WTC11 (cell line): Measurements from ENCODE around the gene RBP3. TPM values are rescaled to one million over a fixed set of nuclear protein-coding genes. Genes with fewer than 3 reads are reported as not detected.

ENCODE experiments used
- ATAC-seq: fragments of 200-7000 bp; cut with Tn5 transposase; 2 replicates; pipeline ENCODE4 v1.10.0; 2021; ENCODE audit warnings: mild to moderate bottlenecking, moderate library complexity
- CTCF ChIA-PET: fragments of 300-600 bp; sonication (Branson Sonifier 250); formaldehyde crosslinking; loops from one replicate; lab custom pipeline; 2021; ENCODE audit warnings: antibody characterized with exemption; lab: Charles Lee
- POLR2A ChIA-PET: fragments of 350-600 bp; sonication (Branson Sonifier 250); formaldehyde crosslinking; loops from one replicate; lab custom pipeline; 2021; ENCODE audit warnings: antibody characterized with exemption; lab: Charles Lee
- DNase-seq: peaks from one replicate; pipeline ENCODE4 v3.0.0; 2021; ENCODE audit warnings: low spot score
- H3K27ac Mint-ChIP-seq: 2 replicates; pipeline ENCODE4 v1.8.0; 2021; ENCODE audit warnings: mixed read lengths
- H3K27me3 Mint-ChIP-seq: 2 replicates; pipeline ENCODE4 v1.8.0; 2021; ENCODE audit warnings: low read depth, mild to moderate bottlenecking, moderate library complexity, mixed read lengths
- H3K36me3 Mint-ChIP-seq: 2 replicates; pipeline ENCODE4 v1.8.0; 2021; ENCODE audit warnings: mixed read lengths
- H3K4me1 Mint-ChIP-seq: 2 replicates; pipeline ENCODE4 v1.8.0; 2022; ENCODE audit warnings: mixed read lengths
- H3K4me3 Mint-ChIP-seq: 2 replicates; pipeline ENCODE4 v1.8.0; 2021; ENCODE audit warnings: mild to moderate bottlenecking, moderate library complexity, mixed read lengths
- H3K9me3 Mint-ChIP-seq: 2 replicates; pipeline ENCODE4 v1.8.0; 2021; ENCODE audit warnings: mixed read lengths
- AFF4 ChIP-seq: sonication (generic); formaldehyde crosslinking; IDR thresholded peaks from 2 replicates; pipeline ENCODE4 v1.8.1; 2023; ENCODE audit warnings: mild to moderate bottlenecking, missing genetic modification reagents, borderline replicate concordance
- ATF1 ChIP-seq: sonication (generic); formaldehyde crosslinking; IDR thresholded peaks from 2 replicates; pipeline ENCODE4 v1.8.1; 2023; ENCODE audit warnings: mild to moderate bottlenecking, moderate library complexity, missing genetic modification reagents
- CDX4 ChIP-seq: fragments of 250-450 bp; sonication (Bioruptor Pico); IDR thresholded peaks from 2 replicates; pipeline ENCODE4 v1.9.0; 2021; ENCODE audit warnings: moderate library complexity, mild to moderate bottlenecking, inconsistent platforms, borderline replicate concordance
- ELF4 ChIP-seq: sonication (generic); formaldehyde crosslinking; IDR thresholded peaks from 2 replicates; pipeline ENCODE4 v1.8.1; 2022; ENCODE audit warnings: low read depth, mild to moderate bottlenecking, moderate library complexity, missing genetic modification reagents
- ERG ChIP-seq: fragments of 250-450 bp; sonication (Bioruptor Pico); IDR thresholded peaks from 2 replicates; pipeline ENCODE4 v1.8.0; 2021; ENCODE audit warnings: mild to moderate bottlenecking
- ESRRA ChIP-seq: sonication (generic); formaldehyde crosslinking; IDR thresholded peaks from 2 replicates; pipeline ENCODE4 v1.8.1; 2022; ENCODE audit warnings: mild to moderate bottlenecking, missing genetic modification reagents, borderline replicate concordance
- FOXP1 ChIP-seq: sonication (generic); formaldehyde crosslinking; IDR thresholded peaks from 2 replicates; pipeline ENCODE4 v1.8.0; 2022; ENCODE audit warnings: missing genetic modification reagents, mild to moderate bottlenecking, moderate library complexity, borderline replicate concordance
- FOXP4 ChIP-seq: sonication (generic); formaldehyde crosslinking; IDR thresholded peaks from 2 replicates; pipeline ENCODE4 v1.8.0; 2022; ENCODE audit warnings: mild to moderate bottlenecking, missing genetic modification reagents
- IRF2 ChIP-seq: sonication (generic); formaldehyde crosslinking; IDR thresholded peaks from 2 replicates; pipeline ENCODE4 v1.8.0; 2022; ENCODE audit warnings: low read depth, missing genetic modification reagents, borderline replicate concordance
- MYBL2 ChIP-seq: sonication (generic); formaldehyde crosslinking; IDR thresholded peaks from 2 replicates; pipeline ENCODE4 v1.8.1; 2023; ENCODE audit warnings: mild to moderate bottlenecking, moderate library complexity, missing genetic modification reagents
- NFE2L1 ChIP-seq: sonication (generic); formaldehyde crosslinking; IDR thresholded peaks from 2 replicates; pipeline ENCODE4 v1.8.1; 2023; ENCODE audit warnings: missing genetic modification reagents
- RORB ChIP-seq: fragments of 250-450 bp; sonication (Bioruptor Pico); IDR thresholded peaks from 2 replicates; pipeline ENCODE4 v1.9.0; 2021; ENCODE audit warnings: mild to moderate bottlenecking
- SOX15 ChIP-seq: fragments of 250-450 bp; sonication (Bioruptor Pico); IDR thresholded peaks from 2 replicates; pipeline ENCODE4 v1.9.0; 2021; ENCODE audit warnings: mild to moderate bottlenecking
- TEAD4 ChIP-seq: sonication (generic); formaldehyde crosslinking; IDR thresholded peaks from 2 replicates; pipeline ENCODE4 v1.8.0; 2022; ENCODE audit warnings: mild to moderate bottlenecking, missing genetic modification reagents
- ZNF121 ChIP-seq: sonication (generic); formaldehyde crosslinking; IDR thresholded peaks from 2 replicates; pipeline ENCODE4 v1.8.0; 2023; ENCODE audit warnings: missing genetic modification reagents
- ZNF232 ChIP-seq: sonication (generic); formaldehyde crosslinking; IDR thresholded peaks from 2 replicates; pipeline ENCODE4 v1.8.0; 2022; ENCODE audit warnings: mild to moderate bottlenecking, missing genetic modification reagents
- ZNF281 ChIP-seq: sonication (generic); formaldehyde crosslinking; IDR thresholded peaks from 2 replicates; pipeline ENCODE4 v1.8.0; 2023; ENCODE audit warnings: mild to moderate bottlenecking, missing genetic modification reagents
- ZNF423 ChIP-seq: fragments of 250-450 bp; sonication (Bioruptor Pico); IDR thresholded peaks from 2 replicates; pipeline ENCODE4 v2.1.2; 2022; ENCODE audit warnings: mild to moderate bottlenecking, moderate library complexity
- ZSCAN18 ChIP-seq: fragments of 250-450 bp; sonication (Bioruptor Pico); IDR thresholded peaks from 2 replicates; pipeline ENCODE4 v2.1.2; 2022; ENCODE audit warnings: mild to moderate bottlenecking, moderate library complexity
- total RNA-seq: library from RNA; stranded (reverse); gene quantifications from 3 replicates; pipeline ENCODE4 v1.2.3, GENCODE V29; 2021
- TF ChIP-seq, protein P1 (sequence below): sonication (generic); formaldehyde crosslinking; IDR thresholded peaks from 2 replicates; pipeline ENCODE4 v1.8.1; 2022; ENCODE audit warnings: mild to moderate bottlenecking, moderate library complexity, missing genetic modification reagents
- TF ChIP-seq, protein P2 (sequence below): sonication (generic); formaldehyde crosslinking; IDR thresholded peaks from 2 replicates; pipeline ENCODE4 v1.8.0; 2022; ENCODE audit warnings: mild to moderate bottlenecking, missing genetic modification reagents

RBP3 gene
- total RNA-seq, 1 experiment from 2014 or later = not detected

- Mint-ChIP-seq H3K4me1 (no peaks in the 10 kb centered on the region), H3K36me3 (no peaks in the 10 kb centered on the region), H3K9me3 (peaks cover 17% of the 10 kb centered on the region), H3K4me3 (no peak overlapping the region), H3K27me3 (no peaks in the 10 kb centered on the region), H3K27ac (no peak overlapping the region)
- TF ChIP-seq SOX15 (CRISPR knock-in tag) (no peak), FOXP1 (CRISPR knock-in tag) (no peak), NFE2L1 (CRISPR knock-in tag) (no peak), ZSCAN18 (CRISPR knock-in tag) (no peak), ZNF232 (CRISPR knock-in tag) (no peak), ATF1 (CRISPR knock-in tag) (no peak), TEAD4 (CRISPR knock-in tag) (no peak), ERG (CRISPR knock-in tag) (no peak), FOXP4 (no peak), MYBL2 (CRISPR knock-in tag) (no peak)
- TF ChIP-seq, protein P1, sequence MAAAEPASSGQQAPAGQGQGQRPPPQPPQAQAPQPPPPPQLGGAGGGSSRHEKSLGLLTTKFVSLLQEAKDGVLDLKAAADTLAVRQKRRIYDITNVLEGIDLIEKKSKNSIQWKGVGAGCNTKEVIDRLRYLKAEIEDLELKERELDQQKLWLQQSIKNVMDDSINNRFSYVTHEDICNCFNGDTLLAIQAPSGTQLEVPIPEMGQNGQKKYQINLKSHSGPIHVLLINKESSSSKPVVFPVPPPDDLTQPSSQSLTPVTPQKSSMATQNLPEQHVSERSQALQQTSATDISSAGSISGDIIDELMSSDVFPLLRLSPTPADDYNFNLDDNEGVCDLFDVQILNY (CRISPR knock-in tag) = no peak
- POLR2A ChIA-PET = interaction anchor here (0.7 kb wide), 1 partner anchor 1357 kb away, joined by 5 read pairs; no protein-coding TSS in a partner anchor
- ATAC-seq = no peak
- DNase-seq = no peak
- CTCF ChIA-PET = no interaction called here
Measured at GRCh38 chr10:47326927-47327330, 21.2 kb upstream of the RBP3 start.

- Mint-ChIP-seq H3K4me1 (no peaks in the 10 kb centered on the region), H3K9me3 (peaks cover 17% of the 10 kb centered on the region), H3K27me3 (no peaks in the 10 kb centered on the region), H3K36me3 (no peaks in the 10 kb centered on the region), H3K27ac (no peak overlapping the region), H3K4me3 (no peak overlapping the region)
- DNase-seq = no peak
- ATAC-seq = no peak
- ChIA-PET CTCF (interaction anchor here (0.9 kb wide), 1 partner anchor 11 kb away, joined by 3 read pairs; no protein-coding TSS in a partner anchor), POLR2A (no interaction called here)
- TF ChIP-seq RORB (CRISPR knock-in tag) (no peak), ZNF281 (CRISPR knock-in tag) (no peak), ZSCAN18 (CRISPR knock-in tag) (no peak), CDX4 (CRISPR knock-in tag) (no peak), ZNF121 (CRISPR knock-in tag) (no peak), ELF4 (CRISPR knock-in tag) (no peak), IRF2 (CRISPR knock-in tag) (no peak), AFF4 (CRISPR knock-in tag) (no peak), ESRRA (CRISPR knock-in tag) (no peak), ZNF423 (CRISPR knock-in tag) (no peak)
- TF ChIP-seq, protein P2, sequence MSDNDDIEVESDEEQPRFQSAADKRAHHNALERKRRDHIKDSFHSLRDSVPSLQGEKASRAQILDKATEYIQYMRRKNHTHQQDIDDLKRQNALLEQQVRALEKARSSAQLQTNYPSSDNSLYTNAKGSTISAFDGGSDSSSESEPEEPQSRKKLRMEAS (CRISPR knock-in tag) = no peak
Measured at GRCh38 chr10:47329855-47330254, 18.3 kb upstream of the RBP3 start.
